HEK293 (cell line): ENCODE results near the gene ENO3.

Experiments
- CTCF ChIA-PET: fragments of 350-600 bp; formaldehyde crosslinking; extraction: SDS; loops from one replicate; lab custom pipeline; 2021; ENCODE audit warnings: antibody characterized with exemption; lab: Yijun Ruan, JAX
- POLR2A ChIA-PET: fragments of 300-600 bp; formaldehyde crosslinking; extraction: SDS; loops from one replicate; lab custom pipeline; 2020; ENCODE audit warnings: antibody characterized with exemption, inconsistent platforms; lab: Yijun Ruan, JAX
- H3K27ac ChIP-seq: fragments of 200-500 bp; sonication (Bioruptor generic); 2 replicates; pipeline ENCODE4 v1.5.1; 2014; ENCODE audit warnings: low read depth, low read length, control low read depth, inconsistent platforms; ENCODE audit errors: extremely low read depth
- H3K36me3 ChIP-seq, 2 experiments: fragments of 200-500 bp in 1 of 2; sonication (Bioruptor generic) in 1 of 2; 1 replicate in 1 of 2; 2 replicates in 1 of 2; pipeline ENCODE4 v1.5.1; 2014 to 2017; ENCODE audit warnings: inconsistent platforms in 2 of 2, low read length in 2 of 2; ENCODE audit not compliant: control insufficient read depth in 2 of 2, insufficient read depth in 1 of 2
- H3K4me1 ChIP-seq: fragments of 200-500 bp; sonication (Bioruptor generic); 2 replicates; pipeline ENCODE4 v1.5.1; 2014; ENCODE audit warnings: mild to moderate bottlenecking, low read length, inconsistent platforms; ENCODE audit not compliant: control insufficient read depth, insufficient read depth
- H3K4me3 ChIP-seq: 2 replicates; pipeline ENCODE4 v1.5.1; 2011; ENCODE audit warnings: low read depth, mild to moderate bottlenecking, control low read depth, low read length, moderate library complexity
- H3K9me3 ChIP-seq: fragments of 200-500 bp; sonication (Bioruptor generic); 2 replicates; pipeline ENCODE4 v1.5.1; 2014; ENCODE audit warnings: low read depth, low read length, inconsistent platforms; ENCODE audit not compliant: control insufficient read depth, insufficient read depth
- PRDM1 ChIP-seq: fragments of 450-650 bp; formaldehyde crosslinking; IDR thresholded peaks from 2 replicates; pipeline ENCODE4; 2016; ENCODE audit warnings: missing biosample characterization, missing genetic modification characterization
- PRDM10 ChIP-seq: fragments of 450-650 bp; formaldehyde crosslinking; IDR thresholded peaks from 2 replicates; pipeline ENCODE4 v1.5.1; 2016; ENCODE audit warnings: missing biosample characterization, missing genetic modification characterization
- SCRT1 ChIP-seq: fragments of 450-650 bp; formaldehyde crosslinking; IDR thresholded peaks from 2 replicates; pipeline ENCODE4 v1.5.1; 2016; ENCODE audit warnings: missing biosample characterization, missing genetic modification characterization, borderline replicate concordance
- ZNF211 ChIP-seq: fragments of 450-650 bp; formaldehyde crosslinking; IDR thresholded peaks from 2 replicates; pipeline ENCODE4 v1.5.1; 2016; ENCODE audit warnings: low read depth, missing biosample characterization, missing genetic modification characterization
- ZNF394 ChIP-seq: fragments of 450-650 bp; formaldehyde crosslinking; IDR thresholded peaks from 2 replicates; pipeline ENCODE4 v1.5.1; 2016; ENCODE audit warnings: missing biosample characterization, missing genetic modification characterization, mild to moderate bottlenecking, moderate library complexity, borderline replicate concordance
- ZNF398 ChIP-seq: fragments of 450-650 bp; formaldehyde crosslinking; IDR thresholded peaks from 2 replicates; pipeline ENCODE4 v1.5.1; 2017; ENCODE audit warnings: missing biosample characterization, missing genetic modification characterization
- ZNF433 ChIP-seq: fragments of 450-650 bp; formaldehyde crosslinking; IDR thresholded peaks from 2 replicates; pipeline ENCODE4 v1.5.1; 2016; ENCODE audit warnings: missing biosample characterization, missing genetic modification characterization, low read depth
- ZNF518A ChIP-seq: fragments of 450-650 bp; formaldehyde crosslinking; conservative IDR thresholded peaks from 2 replicates; pipeline ENCODE4 v1.5.1; 2016; ENCODE audit warnings: low read depth, missing biosample characterization, missing genetic modification characterization
- ZNF600 ChIP-seq: fragments of 450-650 bp; formaldehyde crosslinking; IDR thresholded peaks from 2 replicates; pipeline ENCODE4 v1.5.1; 2016; ENCODE audit warnings: missing biosample characterization, missing genetic modification characterization
- ZNF623 ChIP-seq: fragments of 450-650 bp; formaldehyde crosslinking; IDR thresholded peaks from 2 replicates; pipeline ENCODE4 v1.5.1; 2016; ENCODE audit warnings: missing biosample characterization, missing genetic modification characterization
- ZNF626 ChIP-seq: fragments of 450-650 bp; sonication (Bioruptor Pico); formaldehyde crosslinking; IDR thresholded peaks from 2 replicates; pipeline ENCODE4 v1.5.1; 2018; ENCODE audit warnings: missing biosample characterization, missing genetic modification characterization, inconsistent platforms
- ZNF777 ChIP-seq: fragments of 450-650 bp; formaldehyde crosslinking; IDR thresholded peaks from 2 replicates; pipeline ENCODE4 v1.5.1; 2017; ENCODE audit warnings: missing biosample characterization, missing genetic modification characterization, borderline replicate concordance
- ZNF785 ChIP-seq: fragments of 450-650 bp; formaldehyde crosslinking; IDR thresholded peaks from 2 replicates; pipeline ENCODE4 v1.5.1; 2016; ENCODE audit warnings: missing biosample characterization, missing genetic modification characterization

ENO3 gene

GRCh38 chr17:4959261-4959965 lies 8.5 kb downstream of the ENO3 start:
- Histone ChIP-seq H3K9me3 (no peaks in the 10 kb centered on the region), H3K27ac (no peak overlapping the region), H3K36me3 (peaks cover 0 to 12% of the 10 kb centered on the region in 2 experiments; a peak in 2 of 3 replicates), H3K4me1 (no peaks in the 10 kb centered on the region), H3K4me3 (no peak overlapping the region)
- ChIA-PET POLR2A (interaction anchor here (1.0 to 17.9 kb wide), 3 partner anchors 8 to 11 kb away, joined by 3 to 358 read pairs (median 3); partner anchors contain the start of genes ENO3, PFN1 and SPAG7), CTCF (interaction anchor here (0.6 to 0.7 kb wide), 2 partner anchors 20 to 732 kb away, joined by 3 read pairs; partner anchors contain the start of gene SLC25A11)
- TF ChIP-seq SCRT1 (tag by site-specific recombination) (no peak), ZNF600 (tag by site-specific recombination) (no peak)

- H3K27ac ChIP-seq, result no peak overlapping the region
- no peaks in the 10 kb centered on the region for H3K4me1 ChIP-seq
- H3K36me3 ChIP-seq, result peaks cover 5 to 14% of the 10 kb centered on the region in 2 experiments; a peak in 2 of 3 replicates
- TF ChIP-seq ZNF398 (tag by site-specific recombination) (peak; percentile 28; the same call in 1 of the 2 replicates), ZNF785 (no peak), PRDM1 (tag by site-specific recombination) (0 out of 2 replicates have a peak, but pooled peaks have one; percentile 8), PRDM10 (0 out of 2 replicates have a peak, but pooled peaks have one; percentile 11), ZNF626 (no peak)
- POLR2A ChIA-PET, result interaction anchor here (1.0 kb wide), 1 partner anchor 12 kb away, joined by 3 read pairs; the partner anchor contains the start of gene PFN1
- peaks cover 1% of the 10 kb centered on the region; the same call in 1 of the 2 replicates for H3K9me3 ChIP-seq
- no peak overlapping the region for H3K4me3 ChIP-seq
- CTCF ChIA-PET, result interaction anchor here (0.6 to 0.7 kb wide), 2 partner anchors 21 to 733 kb away, joined by 3 read pairs; partner anchors contain the start of gene SLC25A11
These were observed 9.5 kb downstream of the ENO3 start for GRCh38 chr17:4960279-4960922.

- H3K36me3 ChIP-seq, result peaks cover 19 to 21% of the 10 kb centered on the region in 2 experiments
- POLR2A ChIA-PET, result interaction anchor here (0.8 to 11.3 kb wide), 5 partner anchors 15 to 409 kb away, joined by 9 to 358 read pairs (median 27); partner anchors contain the start of genes CAMTA2, ENO3, INCA1 and KIF1C
- no peak for TF ChIP-seq ZNF777 (tag by site-specific recombination)
- TF ChIP-seq ZNF623 (tag by site-specific recombination), result peak; percentile 41; the same call in 1 of the 2 replicates
- 0 out of 2 replicates have a peak, but pooled peaks have one; percentile 16 for TF ChIP-seq ZNF433 (tag by site-specific recombination)
- peak; percentile 74; the same call in 1 of the 2 replicates for TF ChIP-seq ZNF394
- TF ChIP-seq ZNF518A (tag by site-specific recombination), result peak; percentile 55; the same call in 1 of the 2 replicates
- no peak for TF ChIP-seq ZNF211 (tag by site-specific recombination)
These were observed 14.5 kb downstream of the ENO3 start for GRCh38 chr17:4965311-4965986.

More at GRCh38 chr17:4965311-4965986, 14.5 kb downstream of the ENO3 start:
- Histone ChIP-seq H3K4me1 (peaks cover 15% of the 10 kb centered on the region), H3K27ac (no peak overlapping the region), H3K4me3 (no peak overlapping the region), H3K9me3 (peaks cover 3% of the 10 kb centered on the region; the same call in 1 of the 2 replicates)
- CTCF ChIA-PET, result interaction anchor here (0.6 to 4.0 kb wide), 6 partner anchors 8 to 170 kb away, joined by 3 to 22 read pairs (median 6); partner anchors contain the start of gene CAMTA2
